GM12878 (cell line): ENCODE results near the gene SERPINB5.

Source experiments
- CBX3 ChIP-seq: fragments of 200-600 bp; sonication (generic); IDR thresholded peaks from 2 replicates; pipeline ENCODE4 v1.6.1; 2016; ENCODE audit warnings: low read depth, borderline replicate concordance
- CEBPB ChIP-seq, 2 experiments: fragments of 150-350 bp in 1 of 2; IDR thresholded peaks; 2 replicates each; pipeline ENCODE4 v1.6.1; 2012 to 2014; ENCODE audit warnings: low read depth in 2 of 2, low read length in 2 of 2, borderline replicate concordance in 1 of 2, inconsistent platforms in 1 of 2
- MTA3 ChIP-seq: IDR thresholded peaks from 2 replicates; pipeline ENCODE4 v1.6.1; 2012; ENCODE audit warnings: low read length, inconsistent platforms, borderline replicate concordance
- MYB ChIP-seq: fragments of 150-350 bp; IDR thresholded peaks from 2 replicates; pipeline ENCODE4 v1.6.1; 2014; ENCODE audit warnings: mild to moderate bottlenecking, low read depth, low read length, borderline replicate concordance
- MYC ChIP-seq: IDR thresholded peaks from 2 replicates; pipeline ENCODE4 v1.6.1; 2011; ENCODE audit warnings: mild to moderate bottlenecking, low read length, moderate library complexity, inconsistent platforms; ENCODE audit not compliant: insufficient read depth, insufficient replicate concordance, insufficient read length, severe bottlenecking
- NKRF ChIP-seq: fragments of 450-650 bp; conservative IDR thresholded peaks from 2 replicates; pipeline ENCODE4 v1.6.1; 2017; ENCODE audit warnings: mild to moderate bottlenecking, moderate library complexity
- USF1 ChIP-seq: IDR thresholded peaks from 2 replicates; pipeline ENCODE4 v1.6.1; 2011; ENCODE audit warnings: borderline replicate concordance, low read depth, mild to moderate bottlenecking, moderate library complexity, mixed read lengths, low read length; ENCODE audit not compliant: insufficient read depth; ENCODE audit errors: extremely low read length
- USF2 ChIP-seq: IDR thresholded peaks from 2 replicates; pipeline ENCODE4 v1.6.1; 2011; ENCODE audit warnings: low read depth, low read length, improper control_type of control experiment, borderline replicate concordance
- ZBTB40 ChIP-seq: fragments of 450-650 bp; IDR thresholded peaks from 2 replicates; pipeline ENCODE4 v1.6.1; 2016; ENCODE audit warnings: mild to moderate bottlenecking, moderate library complexity, borderline replicate concordance
- ZNF24 ChIP-seq: fragments of 450-650 bp; IDR thresholded peaks from 2 replicates; pipeline ENCODE4 v1.6.1; 2017; ENCODE audit warnings: antibody characterized with exemption, mild to moderate bottlenecking
- TF ChIP-seq, protein P1 (sequence below), 3 experiments: IDR thresholded peaks in 2 of 3; conservative IDR thresholded peaks in 1 of 3; 2 replicates each; pipeline ENCODE4 v1.5.1; 2011; ENCODE audit warnings: low read depth in 3 of 3, low read length in 3 of 3, mild to moderate bottlenecking in 3 of 3, control low read depth in 2 of 3, moderate library complexity in 2 of 3, inconsistent platforms in 1 of 3, mixed read lengths in 1 of 3; ENCODE audit not compliant: control insufficient read depth in 2 of 3, insufficient read depth in 1 of 3; ENCODE audit errors: extremely low read depth in 1 of 3
- TF ChIP-seq, protein P2 (sequence below): fragments of 450-650 bp; IDR thresholded peaks from 2 replicates; pipeline ENCODE4 v1.6.1; 2017; ENCODE audit warnings: mild to moderate bottlenecking
- TF ChIP-seq, protein P3 (sequence below): IDR thresholded peaks from 2 replicates; pipeline ENCODE4 v1.6.1; 2011; ENCODE audit warnings: borderline replicate concordance, low read depth, mild to moderate bottlenecking, moderate library complexity, low read length; ENCODE audit not compliant: insufficient read depth, poor library complexity, severe bottlenecking

GRCh38 chr18:63444580-63444979, 32.2 kb upstream of the SERPINB5 start:
- TF ChIP-seq ZBTB40, result no peak
- TF ChIP-seq, protein P1, sequence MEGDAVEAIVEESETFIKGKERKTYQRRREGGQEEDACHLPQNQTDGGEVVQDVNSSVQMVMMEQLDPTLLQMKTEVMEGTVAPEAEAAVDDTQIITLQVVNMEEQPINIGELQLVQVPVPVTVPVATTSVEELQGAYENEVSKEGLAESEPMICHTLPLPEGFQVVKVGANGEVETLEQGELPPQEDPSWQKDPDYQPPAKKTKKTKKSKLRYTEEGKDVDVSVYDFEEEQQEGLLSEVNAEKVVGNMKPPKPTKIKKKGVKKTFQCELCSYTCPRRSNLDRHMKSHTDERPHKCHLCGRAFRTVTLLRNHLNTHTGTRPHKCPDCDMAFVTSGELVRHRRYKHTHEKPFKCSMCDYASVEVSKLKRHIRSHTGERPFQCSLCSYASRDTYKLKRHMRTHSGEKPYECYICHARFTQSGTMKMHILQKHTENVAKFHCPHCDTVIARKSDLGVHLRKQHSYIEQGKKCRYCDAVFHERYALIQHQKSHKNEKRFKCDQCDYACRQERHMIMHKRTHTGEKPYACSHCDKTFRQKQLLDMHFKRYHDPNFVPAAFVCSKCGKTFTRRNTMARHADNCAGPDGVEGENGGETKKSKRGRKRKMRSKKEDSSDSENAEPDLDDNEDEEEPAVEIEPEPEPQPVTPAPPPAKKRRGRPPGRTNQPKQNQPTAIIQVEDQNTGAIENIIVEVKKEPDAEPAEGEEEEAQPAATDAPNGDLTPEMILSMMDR (IDR thresholded peaks at IDR 0.05 in 2 of 3, conservative IDR thresholded peaks at IDR 0.05 in 1 of 3; ENCODE audit: control insufficient read depth in 2 of 3, extremely low read depth in 1 of 3, insufficient read depth in 1 of 3, low read depth in 3 of 3, low read length in 3 of 3), result no peak
- TF ChIP-seq, protein P2, sequence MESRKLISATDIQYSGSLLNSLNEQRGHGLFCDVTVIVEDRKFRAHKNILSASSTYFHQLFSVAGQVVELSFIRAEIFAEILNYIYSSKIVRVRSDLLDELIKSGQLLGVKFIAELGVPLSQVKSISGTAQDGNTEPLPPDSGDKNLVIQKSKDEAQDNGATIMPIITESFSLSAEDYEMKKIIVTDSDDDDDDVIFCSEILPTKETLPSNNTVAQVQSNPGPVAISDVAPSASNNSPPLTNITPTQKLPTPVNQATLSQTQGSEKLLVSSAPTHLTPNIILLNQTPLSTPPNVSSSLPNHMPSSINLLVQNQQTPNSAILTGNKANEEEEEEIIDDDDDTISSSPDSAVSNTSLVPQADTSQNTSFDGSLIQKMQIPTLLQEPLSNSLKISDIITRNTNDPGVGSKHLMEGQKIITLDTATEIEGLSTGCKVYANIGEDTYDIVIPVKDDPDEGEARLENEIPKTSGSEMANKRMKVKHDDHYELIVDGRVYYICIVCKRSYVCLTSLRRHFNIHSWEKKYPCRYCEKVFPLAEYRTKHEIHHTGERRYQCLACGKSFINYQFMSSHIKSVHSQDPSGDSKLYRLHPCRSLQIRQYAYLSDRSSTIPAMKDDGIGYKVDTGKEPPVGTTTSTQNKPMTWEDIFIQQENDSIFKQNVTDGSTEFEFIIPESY, result no peak
- no peak for TF ChIP-seq CEBPB (IDR thresholded peaks at IDR 0.05; ENCODE audit: borderline replicate concordance in 1 of 2, low read depth in 2 of 2, low read length in 2 of 2)
- no peak for TF ChIP-seq MYB
- TF ChIP-seq, protein P3, sequence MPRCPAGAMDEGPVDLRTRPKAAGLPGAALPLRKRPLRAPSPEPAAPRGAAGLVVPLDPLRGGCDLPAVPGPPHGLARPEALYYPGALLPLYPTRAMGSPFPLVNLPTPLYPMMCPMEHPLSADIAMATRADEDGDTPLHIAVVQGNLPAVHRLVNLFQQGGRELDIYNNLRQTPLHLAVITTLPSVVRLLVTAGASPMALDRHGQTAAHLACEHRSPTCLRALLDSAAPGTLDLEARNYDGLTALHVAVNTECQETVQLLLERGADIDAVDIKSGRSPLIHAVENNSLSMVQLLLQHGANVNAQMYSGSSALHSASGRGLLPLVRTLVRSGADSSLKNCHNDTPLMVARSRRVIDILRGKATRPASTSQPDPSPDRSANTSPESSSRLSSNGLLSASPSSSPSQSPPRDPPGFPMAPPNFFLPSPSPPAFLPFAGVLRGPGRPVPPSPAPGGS, result peak; percentile 44
- no peak for TF ChIP-seq ZNF24
- no peak for TF ChIP-seq USF2
- no peak for TF ChIP-seq MTA3
- TF ChIP-seq USF1, result no peak
- no peak for TF ChIP-seq CBX3
- no peak for TF ChIP-seq MYC
- TF ChIP-seq NKRF, result no peak
